ENCODE data around the gene U2AF2.

U2AF2 gene

DNA sequence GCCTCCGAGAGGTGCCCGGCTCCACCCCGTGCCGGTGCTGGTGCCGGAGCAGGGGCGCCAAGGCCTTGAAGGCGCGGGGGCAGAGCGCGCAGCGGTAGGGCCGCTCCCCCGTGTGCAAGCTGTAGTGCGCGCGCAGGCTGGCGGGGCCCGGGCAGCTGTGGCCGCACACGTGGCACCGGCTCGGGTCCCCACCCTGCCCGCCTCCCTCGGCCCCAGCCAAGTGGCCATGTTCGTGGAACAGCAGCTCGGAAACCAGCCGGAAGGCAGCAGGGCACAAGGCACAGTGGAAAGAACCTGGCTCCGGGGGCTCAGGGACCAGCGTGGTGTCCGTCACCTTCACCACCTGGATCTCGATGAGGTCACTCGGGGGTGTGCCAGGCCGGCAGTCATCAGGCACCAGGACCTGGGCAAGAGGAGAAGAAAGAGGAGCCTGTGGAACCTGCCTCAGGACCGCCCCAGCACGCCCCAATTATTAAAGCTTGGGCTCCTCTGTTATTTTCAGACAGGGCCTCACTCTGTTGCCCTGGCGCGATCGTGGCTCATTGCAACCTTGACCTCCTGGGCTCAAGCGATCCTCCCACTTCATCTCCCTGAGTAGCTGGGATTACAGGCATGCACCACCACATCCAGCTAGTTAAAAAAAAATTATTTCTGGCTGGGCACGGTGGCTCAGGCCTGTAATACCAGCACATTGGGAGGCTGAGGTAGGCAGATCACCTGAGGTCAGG is 32.4 kb upstream of the U2AF2 start:
- DNase-seq, result no peak

DNA sequence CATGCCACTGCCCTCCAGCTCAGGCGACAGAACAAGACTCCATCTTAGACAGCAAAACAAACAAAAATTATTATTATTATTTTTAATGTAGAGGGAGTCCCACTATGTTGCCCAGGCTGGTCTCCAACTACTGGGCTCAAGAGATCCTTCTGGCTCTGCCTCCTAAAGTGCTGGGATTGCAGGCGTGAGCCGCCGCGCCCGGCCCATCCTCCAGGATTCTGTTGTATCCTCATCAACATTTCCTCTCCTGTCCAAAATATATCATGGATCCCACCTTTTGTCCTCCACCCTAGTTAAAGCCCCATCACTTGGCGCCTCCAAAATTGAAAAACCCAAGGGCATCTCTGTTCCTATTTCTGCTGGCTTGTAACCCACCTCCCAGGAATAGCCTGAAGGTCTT is 31.7 kb upstream of the U2AF2 start:
- no peak for DNase-seq

GRCh38 chr19:55623561-55623960 is 31.3 kb upstream of the U2AF2 start:
- no peak for DNase-seq

DNA sequence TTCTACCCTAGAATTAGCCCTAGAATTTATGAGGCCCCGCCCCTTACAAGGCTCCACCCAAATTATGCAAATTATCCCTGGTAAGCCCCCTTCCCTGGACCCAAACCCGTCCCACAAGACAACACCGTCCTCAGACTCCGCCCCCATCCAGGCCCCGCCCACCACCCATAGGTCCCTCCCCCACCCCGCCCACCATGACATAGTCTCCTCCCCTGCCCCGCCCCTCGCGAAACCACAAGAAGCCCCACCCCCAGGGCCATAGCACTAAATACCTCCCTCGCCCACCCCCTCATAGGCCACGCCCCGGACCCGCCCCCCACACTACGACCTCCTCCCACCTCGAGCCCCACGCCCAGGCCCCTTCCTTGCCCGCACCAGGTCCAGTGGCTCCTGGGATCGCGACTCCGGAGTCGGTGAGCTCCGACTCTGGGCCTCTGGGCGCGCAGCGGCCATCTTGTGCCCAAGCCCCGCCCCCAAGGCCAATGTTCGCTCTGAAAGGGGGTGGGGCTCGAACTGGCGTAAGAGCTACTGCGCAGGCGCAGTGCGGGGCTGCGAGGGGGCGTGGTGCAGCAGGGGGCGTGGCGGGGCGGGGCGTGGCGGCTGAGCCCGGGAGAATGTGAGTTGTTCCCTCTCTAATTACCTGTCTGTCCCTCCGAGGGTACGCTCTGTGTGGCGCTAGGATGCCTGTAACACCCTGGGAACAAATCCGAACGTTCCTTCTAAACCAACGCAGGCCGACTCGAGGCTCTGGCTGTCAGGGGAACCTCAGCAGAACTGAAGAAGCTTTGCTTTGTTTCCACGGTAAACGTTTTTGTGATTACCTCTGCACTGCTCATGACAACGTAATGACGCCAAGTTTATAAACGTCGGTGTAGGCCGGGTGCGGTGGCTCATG is 30.5 kb upstream of the U2AF2 start, which contains the start of gene ZNF784:
ZNF784 (minus strand) TSS at position 458 of the 895 bp plus-strand sequence; CDS start at position 453, 5 bp downstream.
- peak; percentile 98 for DNase-seq

GRCh38 chr19:55625004-55625326 is 29.9 kb upstream of the U2AF2 start:
- DNase-seq, result no peak

DNA sequence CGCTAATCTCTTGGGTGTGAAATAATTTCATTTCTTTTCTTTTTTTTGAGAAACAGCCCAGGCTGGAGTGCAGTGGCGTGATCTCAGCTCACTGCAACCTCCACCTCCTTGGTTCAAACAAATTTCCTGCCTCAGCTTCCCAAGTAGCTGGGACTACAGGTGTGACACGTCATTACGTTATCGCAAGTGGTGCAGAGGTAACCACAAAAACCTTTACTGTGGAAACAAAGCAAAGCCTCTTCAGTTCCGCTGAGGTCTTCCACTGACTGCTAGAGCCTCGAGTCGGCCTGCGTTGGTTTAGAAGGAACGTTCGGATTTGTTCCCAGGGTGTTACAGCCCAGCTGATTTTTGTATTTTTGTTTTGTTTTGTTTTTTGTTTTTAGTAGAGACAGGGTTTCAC is 28.5 kb upstream of the U2AF2 start:
- no peak for DNase-seq

DNA sequence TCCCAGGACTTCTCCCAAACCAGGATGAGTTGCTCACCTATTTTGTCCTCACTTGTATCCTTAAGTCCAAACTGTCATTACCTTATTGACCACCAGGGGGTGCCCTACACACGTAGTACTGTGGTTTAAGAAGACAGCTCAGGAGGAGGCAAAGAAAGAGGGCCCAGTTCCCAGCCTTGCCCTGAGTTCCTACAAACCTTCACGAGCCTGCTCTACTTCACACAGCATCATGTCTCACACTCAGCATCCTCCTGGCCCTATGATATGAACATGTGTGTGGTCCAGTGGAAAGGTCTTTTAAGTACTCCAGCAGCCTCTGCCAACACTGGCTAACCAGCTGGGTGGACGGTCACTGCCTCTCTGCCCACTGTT is 22.4 kb upstream of the U2AF2 start:
- peak; percentile 95 for DNase-seq

DNA sequence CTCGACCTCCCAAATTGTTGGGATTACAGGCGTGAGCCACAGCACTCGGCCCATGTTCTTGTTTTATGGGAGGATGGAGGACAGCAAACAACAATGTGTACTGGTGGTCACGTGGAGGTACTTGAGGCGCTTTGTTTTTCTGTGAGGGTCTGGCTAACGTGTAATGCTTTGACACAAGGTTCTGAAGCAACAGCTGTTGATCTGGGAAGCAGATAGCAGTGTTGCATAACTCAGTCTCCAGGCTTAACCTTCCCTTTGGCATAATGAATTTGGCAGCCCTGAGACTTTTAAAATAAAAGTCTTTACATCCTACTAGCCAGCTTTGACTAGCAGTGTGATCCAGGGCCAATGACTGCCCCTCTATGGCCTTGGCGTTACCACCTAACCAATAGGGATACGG is 21.0 kb upstream of the U2AF2 start:
- no peak for DNase-seq

- no peak for DNase-seq
Observed at GRCh38 chr19:55635334-55635717, 19.5 kb upstream of the U2AF2 start.

GRCh38 chr19:55635856-55636440 is 18.9 kb upstream of the U2AF2 start:
- no peak for DNase-seq

- DNase-seq, result no peak
Observed at GRCh38 chr19:55636723-55637122, 18.1 kb upstream of the U2AF2 start.

DNA sequence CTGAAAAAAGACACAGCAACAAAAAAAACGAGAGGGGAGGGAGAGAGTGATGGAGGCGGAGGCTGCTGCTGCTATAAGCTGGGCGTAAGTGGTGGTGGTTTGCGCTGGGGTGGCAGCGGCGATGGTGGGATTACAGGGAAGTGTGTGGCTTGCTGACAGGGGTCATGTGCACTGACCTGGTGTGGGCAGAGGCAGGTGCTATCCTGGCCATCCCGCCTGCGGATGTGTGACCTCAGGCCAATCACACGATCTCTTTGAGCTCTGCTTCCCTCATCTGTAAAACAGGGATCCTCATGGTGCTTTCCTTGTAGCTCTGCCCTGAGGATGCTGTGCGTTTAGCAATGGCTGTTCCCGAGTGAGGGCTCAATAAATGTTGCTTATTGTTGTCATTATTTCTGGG is 17.3 kb upstream of the U2AF2 start:
- no peak for DNase-seq

GRCh38 chr19:55638864-55639359 is 15.9 kb upstream of the U2AF2 start:
- no peak for DNase-seq

DNA sequence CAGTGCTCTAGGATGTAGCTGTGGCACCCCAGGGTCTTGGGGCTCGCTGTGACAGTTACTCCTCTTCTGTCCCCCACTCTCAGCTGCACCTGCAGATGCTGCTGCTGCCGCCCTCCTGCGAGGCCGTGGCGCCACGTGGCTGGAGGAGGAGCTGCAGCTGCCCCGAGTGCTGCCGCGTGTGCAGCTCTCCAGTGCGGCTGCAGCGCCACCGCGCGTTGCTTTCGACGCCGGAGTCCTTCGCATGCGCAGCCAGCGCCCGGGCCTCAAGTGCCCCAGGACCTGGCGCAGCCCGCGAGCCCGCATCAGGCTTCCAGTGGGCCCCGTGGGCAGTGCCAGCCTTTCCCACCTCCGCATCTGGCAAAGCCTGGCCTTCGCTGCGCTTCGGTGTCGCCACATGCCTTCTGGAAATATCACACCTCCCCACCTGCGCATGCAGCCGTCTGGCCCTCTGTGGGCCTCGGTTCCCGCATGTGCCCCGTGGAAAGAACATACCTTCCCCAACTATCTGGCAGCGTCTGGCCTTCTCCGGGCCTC is 14.7 kb upstream of the U2AF2 start:
- DNase-seq, result peak; percentile 58

DNA sequence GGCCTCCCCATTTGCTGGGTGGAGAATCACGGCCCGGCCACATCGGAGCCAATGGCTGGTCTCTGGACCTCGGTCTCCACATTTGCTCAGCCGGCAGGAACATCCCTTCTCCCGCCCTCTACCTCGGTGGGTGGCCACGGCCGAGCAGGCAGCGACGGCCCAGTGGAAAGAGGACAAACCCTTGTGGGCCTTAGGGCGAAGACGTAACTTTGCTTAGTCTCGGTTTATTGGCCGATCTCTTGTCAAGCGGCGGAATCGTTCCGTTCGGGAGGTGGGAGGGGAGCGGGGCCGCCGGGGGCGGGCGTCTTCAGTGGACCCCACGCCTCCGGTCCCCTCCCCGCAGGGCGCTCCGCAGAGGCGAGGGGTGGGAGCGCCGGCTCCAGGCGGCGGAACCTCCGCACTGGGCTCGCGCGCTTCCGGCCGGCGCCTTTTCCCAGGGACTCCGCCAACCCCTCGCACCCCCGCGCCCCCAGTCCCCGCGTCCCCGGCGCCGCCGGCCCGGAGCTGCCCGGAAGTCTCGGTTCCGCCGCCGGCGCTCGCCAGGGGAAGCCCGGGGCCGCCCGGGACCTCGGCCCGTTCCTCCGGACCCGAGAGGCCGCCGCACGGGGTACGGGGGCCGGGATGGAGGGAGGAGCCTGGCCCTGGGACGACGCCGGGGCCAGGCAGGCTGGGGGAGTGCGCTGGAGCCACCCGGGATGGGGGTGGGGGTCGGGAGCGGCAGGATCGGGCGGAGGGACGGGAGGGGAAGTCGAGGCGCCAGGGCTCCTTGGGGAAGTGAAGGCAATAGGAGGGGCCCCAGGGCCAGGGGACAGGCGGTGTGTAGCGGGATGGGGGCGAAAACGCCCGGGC is 14.0 kb upstream of the U2AF2 start, which contains the start of gene ZNF580:
ZNF580 (plus strand) TSS at position 426 of the 849 bp plus-strand sequence. CDS start 1,507 bp downstream, outside the sequence.
- DNase-seq, result peak; percentile 53

GRCh38 chr19:55641426-55642152 is 13.2 kb upstream of the U2AF2 start:
- DNase-seq, result no peak

GRCh38 chr19:55642153-55643002 is 12.5 kb upstream of the U2AF2 start:
- no peak for DNase-seq

GRCh38 chr19:55643003-55643886 is 11.6 kb upstream of the U2AF2 start, which contains the start of gene ZNF581:
ZNF581 (plus strand) TSS chr19:55643649; CDS start chr19:55644572, 923 bp downstream.
- DNase-seq, result peak; percentile 57

DNA sequence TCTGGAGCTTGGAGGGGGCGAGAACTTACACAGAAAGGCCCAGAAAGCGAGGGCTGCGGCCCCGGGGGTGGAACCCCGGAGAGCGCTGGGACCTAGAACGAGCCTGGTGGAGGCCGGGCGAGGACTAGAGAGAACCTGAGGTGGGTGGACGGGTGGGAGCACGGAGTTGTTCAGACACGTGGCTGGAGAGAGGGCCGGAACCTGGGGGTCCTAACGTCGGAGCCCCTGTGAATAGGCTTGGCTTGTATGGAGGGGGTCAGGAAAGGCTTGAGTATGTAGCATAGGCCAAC is 11.0 kb upstream of the U2AF2 start:
- DNase-seq, result no peak

All from NCI-H1436 (cell line).